ENCODE results near the gene MLANA.

DNA sequence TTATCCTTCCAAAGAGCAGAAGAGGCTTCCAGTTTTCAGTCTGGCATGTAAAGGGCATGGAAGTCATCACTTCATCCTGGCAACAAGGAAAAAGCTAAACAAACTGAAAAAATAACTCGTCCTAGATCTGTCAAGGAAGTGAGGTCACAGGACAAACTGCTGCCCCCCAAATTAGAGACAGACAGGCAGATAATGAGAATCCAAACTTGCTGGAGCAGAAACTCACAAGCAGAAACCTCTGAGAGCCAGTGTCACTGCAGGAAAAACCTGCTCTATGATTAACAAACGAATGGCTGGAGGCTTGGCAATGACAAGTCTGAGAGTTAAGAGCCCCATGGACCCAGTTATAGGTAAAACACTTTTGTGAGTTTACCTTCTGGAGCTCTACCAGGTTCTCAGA, 18.9 kb upstream of the MLANA start:
- no peak for TF ChIP-seq CTCF (IDR thresholded peaks at IDR 0.05)
- no peak for TF ChIP-seq POLR2A (IDR thresholded peaks at IDR 0.05)

All from breast epithelium (tissue), 3 donors.